ENCODE data around the gene RIBC1.
A peak's percentile ranks its signal among the peaks of the same experiment; 100 is the strongest.
"Not testable (repeated sequence)": the region's sequence is repeated elsewhere in the genome, so short reads cannot be mapped to it uniquely, and the experiment has no call there.

Gene RIBC1

GRCh38 chrX:53422861-53423306 lies at the start of gene RIBC1:
RIBC1 (plus strand) TSS chrX:53422873; CDS start chrX:53426277, 3,404 bp downstream.
- no peak for DNase-seq (ENCODE audit: low read depth in 1 of 2, low spot score in 1 of 2)

GRCh38 chrX:53373307-53373706 lies 49.4 kb upstream of the RIBC1 start:
- DNase-seq (ENCODE audit: low read depth in 1 of 2, low spot score in 1 of 2): no peak

GRCh38 chrX:53374222-53374820 lies 48.4 kb upstream of the RIBC1 start:
- no peak for DNase-seq (ENCODE audit: low read depth in 1 of 2, low spot score in 1 of 2)

- DNase-seq (ENCODE audit: low read depth in 1 of 2, low spot score in 1 of 2): no peak
Observed at GRCh38 chrX:53374923-53375322, 47.8 kb upstream of the RIBC1 start.

- no peak for DNase-seq (ENCODE audit: low read depth in 1 of 2, low spot score in 1 of 2)
Observed at GRCh38 chrX:53376888-53377287, 45.8 kb upstream of the RIBC1 start.

GRCh38 chrX:53377464-53377863 lies 45.2 kb upstream of the RIBC1 start:
- no peak for DNase-seq (ENCODE audit: low read depth in 1 of 2, low spot score in 1 of 2)

GRCh38 chrX:53379008-53379710 lies 43.5 kb upstream of the RIBC1 start:
- DNase-seq (ENCODE audit: low read depth in 1 of 2, low spot score in 1 of 2): no peak

- no peak for DNase-seq (ENCODE audit: low read depth in 1 of 2, low spot score in 1 of 2)
Observed at GRCh38 chrX:53379747-53380146, 42.9 kb upstream of the RIBC1 start.

GRCh38 chrX:53383376-53384076 lies 39.1 kb upstream of the RIBC1 start:
- no peak for DNase-seq (ENCODE audit: low read depth in 1 of 2, low spot score in 1 of 2)

GRCh38 chrX:53395605-53396298 lies 26.9 kb upstream of the RIBC1 start:
- no peak for DNase-seq (ENCODE audit: low read depth in 1 of 2, low spot score in 1 of 2)

- no peak for DNase-seq (ENCODE audit: low read depth in 1 of 2, low spot score in 1 of 2)
Observed at GRCh38 chrX:53398216-53398615, 24.5 kb upstream of the RIBC1 start.

GRCh38 chrX:53403535-53403934 lies 19.1 kb upstream of the RIBC1 start:
- DNase-seq (ENCODE audit: low read depth in 1 of 2, low spot score in 1 of 2): no peak

- DNase-seq (ENCODE audit: low read depth in 1 of 2, low spot score in 1 of 2): no peak
Observed at GRCh38 chrX:53412446-53412845, 10.2 kb upstream of the RIBC1 start.

GRCh38 chrX:53420351-53420750 lies 2.3 kb upstream of the RIBC1 start:
- not testable (repeated sequence) for DNase-seq (ENCODE audit: low read depth in 1 of 2, low spot score in 1 of 2)

- no peak for DNase-seq (ENCODE audit: low read depth in 1 of 2, low spot score in 1 of 2)
Observed at GRCh38 chrX:53421125-53421524, 1.5 kb upstream of the RIBC1 start.

GRCh38 chrX:53421772-53422085 lies 944 bp upstream of the RIBC1 start:
- no peak for DNase-seq (ENCODE audit: low read depth in 1 of 2, low spot score in 1 of 2)

GRCh38 chrX:53422086-53422860 lies 400 bp upstream of the RIBC1 start, which contains the start of gene SMC1A:
SMC1A (minus strand) TSS chrX:53422654; CDS start chrX:53422600, 54 bp downstream.
- peak; percentile 79 to 93 for DNase-seq (ENCODE audit: low read depth in 1 of 2, low spot score in 1 of 2)

- no peak for DNase-seq (ENCODE audit: low read depth in 1 of 2, low spot score in 1 of 2)
Observed at GRCh38 chrX:53429755-53430154, 7.1 kb downstream of the RIBC1 start.

GRCh38 chrX:53430231-53430630 lies 7.6 kb downstream of the RIBC1 start:
- DNase-seq (ENCODE audit: low read depth in 1 of 2, low spot score in 1 of 2): no peak

- peak; percentile 67 to 75 for DNase-seq (ENCODE audit: low read depth in 1 of 2, low spot score in 1 of 2)
Observed at GRCh38 chrX:53433651-53434639, 11.3 kb downstream of the RIBC1 start, which contains the start of gene HSD17B10. HSD17B10 (minus strand) TSS chrX:53434370; CDS start chrX:53434345, 25 bp downstream.

All from activated T-helper 1 cell treated with anti-CD3 and anti-CD28 coated beads, Interleukin-2, amount 50 U/mL, for 16 hours (primary cell).